SHP77 (cell line): Measurements from ENCODE around the gene OSBPL6.
A peak's percentile ranks its signal among the peaks of the same experiment; 100 is the strongest.
"Not testable (repeated sequence)": the region's sequence is repeated elsewhere in the genome, so short reads cannot be mapped to it uniquely, and the experiment has no call there.

Experiments used
- DNase-seq, 2 experiments: peaks; one replicate each; lab custom pipeline; 2025; lab: John Stamatoyannopoulos, UW

Gene OSBPL6

DNA sequence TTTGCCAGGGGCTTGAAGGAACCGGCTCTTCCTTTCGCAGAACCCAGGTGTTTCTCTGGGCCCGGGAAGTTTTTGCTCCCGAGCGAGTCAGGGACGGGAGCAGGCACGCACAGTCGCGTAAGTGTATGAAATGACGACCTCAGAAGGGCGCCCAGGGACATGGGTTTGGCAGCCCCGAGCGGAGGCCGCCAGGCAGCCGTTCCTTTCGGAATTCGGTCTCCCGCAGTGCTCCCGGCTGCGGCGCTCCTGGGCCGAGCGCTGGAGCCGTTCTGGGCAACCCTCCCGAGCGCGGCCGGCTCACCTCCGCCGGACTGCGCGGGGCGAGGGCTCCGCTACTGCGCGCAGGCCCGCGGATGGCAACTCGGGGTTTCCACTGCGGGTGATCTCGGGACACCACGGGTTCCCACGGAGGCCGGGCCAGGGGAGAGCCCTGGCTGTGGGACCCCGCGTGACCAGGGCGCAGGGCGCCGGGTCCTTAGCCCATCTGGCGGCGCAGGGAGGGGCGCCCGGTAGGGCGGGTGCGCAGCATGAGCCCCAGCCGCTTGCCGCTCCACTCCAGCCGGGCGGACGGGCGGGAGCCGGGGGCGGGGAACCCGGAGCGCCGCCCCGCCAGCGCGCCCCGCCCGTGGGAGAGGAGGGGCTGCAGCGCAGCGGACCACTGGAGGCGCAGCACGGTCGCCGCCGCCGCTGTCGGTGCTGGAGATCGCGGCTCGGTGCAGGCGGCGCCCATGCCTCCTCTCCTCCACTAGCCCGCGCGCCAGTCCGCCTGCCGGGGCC, at the start of gene OSBPL6:
Gene OSBPL6, plus strand, starts transcription at position 690 of the 777 bp plus-strand sequence. CDS start 111,673 bp downstream, outside the sequence.
- peak; percentile 36 to 48 for DNase-seq

- DNase-seq: no peak
These were observed 42.3 kb upstream of the OSBPL6 start for GRCh38 chr2:178152033-178152432.

DNA sequence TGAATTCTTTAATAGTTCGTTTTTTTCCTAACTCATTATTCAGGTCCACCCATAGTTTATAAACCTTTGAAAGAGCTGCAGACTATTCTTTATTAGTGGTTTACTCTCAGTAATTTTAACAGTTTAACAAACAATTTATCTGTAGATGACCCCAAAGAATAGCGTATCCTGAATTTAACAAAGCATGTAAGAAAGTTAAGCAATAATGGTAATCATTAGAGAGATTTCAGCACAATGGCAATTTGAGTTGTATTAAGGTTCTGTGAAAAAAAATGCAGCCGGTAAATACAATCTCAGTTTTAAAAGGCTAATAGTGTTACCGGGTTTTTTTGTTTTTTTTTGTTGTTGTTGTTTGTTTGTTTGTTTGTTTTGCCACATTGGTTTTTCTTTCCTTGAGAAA, 41.8 kb upstream of the OSBPL6 start:
- no peak for DNase-seq

DNA sequence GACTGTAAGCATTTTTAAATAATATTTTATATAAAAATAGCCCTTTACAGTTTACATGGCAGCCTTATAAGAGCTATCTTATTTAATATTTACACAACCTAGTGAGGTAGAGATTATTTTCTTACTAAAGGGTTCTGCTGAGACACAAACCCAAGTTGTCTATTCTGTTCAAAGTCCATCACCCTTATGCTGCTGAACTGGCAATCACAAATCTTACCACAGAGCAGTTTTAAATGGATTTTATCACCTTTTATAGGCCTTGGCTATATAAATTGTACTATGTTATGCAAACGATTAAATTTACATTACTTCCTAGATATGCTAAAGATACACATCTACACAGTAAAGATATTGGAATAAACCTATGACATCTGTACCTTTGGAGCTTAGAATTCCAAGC, 41.3 kb upstream of the OSBPL6 start:
- DNase-seq: no peak

DNA sequence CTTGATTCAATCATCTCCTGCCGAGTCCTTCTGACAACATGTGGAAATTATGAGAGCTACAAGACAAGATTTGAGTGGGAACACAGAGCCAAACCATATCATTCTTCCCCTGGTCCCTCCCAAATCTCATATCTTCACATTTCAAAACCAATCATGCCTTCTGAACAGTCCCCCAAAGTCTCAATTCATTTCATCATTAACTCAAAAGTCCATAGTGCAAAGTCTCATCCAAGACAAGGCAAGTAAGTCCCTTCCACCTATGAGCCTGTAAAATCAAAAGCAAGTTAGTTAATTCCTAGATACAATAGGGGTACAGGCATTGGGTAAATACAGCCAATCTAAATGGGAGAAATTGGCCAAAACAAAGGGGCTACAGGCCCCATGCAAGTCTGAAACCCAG, 40.4 kb upstream of the OSBPL6 start:
- DNase-seq: not testable (repeated sequence)

- no peak for DNase-seq
These were observed 38.8 kb upstream of the OSBPL6 start for GRCh38 chr2:178155524-178155923.

DNA sequence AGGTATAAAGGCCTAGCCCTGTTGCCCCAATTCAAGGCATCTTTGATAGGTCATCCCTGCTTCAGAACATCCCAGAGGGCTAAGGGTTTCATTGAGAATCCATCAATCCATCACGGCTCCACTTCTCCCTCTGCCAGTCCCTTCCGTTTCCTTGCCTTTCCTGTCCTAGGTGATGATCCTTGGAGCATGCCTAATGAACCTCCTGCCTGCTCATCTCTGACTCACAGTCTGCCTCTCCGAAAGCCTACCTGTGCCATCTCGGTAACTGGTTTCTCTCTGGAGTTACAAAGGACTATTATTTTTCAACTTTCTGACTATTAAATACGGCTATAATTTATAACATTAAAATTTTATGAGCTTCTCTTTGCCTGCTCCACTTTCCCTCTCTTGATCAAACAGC, 36.7 kb upstream of the OSBPL6 start:
- DNase-seq: no peak

GRCh38 chr2:178159966-178160365, 34.3 kb upstream of the OSBPL6 start:
- DNase-seq: no peak

DNA sequence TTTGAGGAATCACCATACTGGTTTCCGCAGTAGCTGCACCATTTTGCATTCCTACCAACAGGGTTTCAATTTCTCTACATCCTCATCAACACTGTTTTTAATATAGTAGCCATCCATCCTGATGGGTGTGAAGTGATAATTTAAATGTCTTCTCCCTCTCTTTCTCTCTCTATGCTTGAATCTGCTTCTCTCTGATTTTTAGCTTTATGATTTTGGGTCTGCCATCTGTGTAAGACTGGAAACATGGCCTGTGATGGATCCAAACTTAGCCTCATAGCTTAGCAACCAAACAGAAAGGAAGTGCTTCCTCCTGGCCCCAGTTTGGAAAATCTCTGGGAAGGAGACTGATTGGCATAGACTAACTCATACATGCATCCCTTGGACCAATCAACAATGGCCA, 33.7 kb upstream of the OSBPL6 start:
- no peak for DNase-seq

- DNase-seq: no peak
These were observed 30.9 kb upstream of the OSBPL6 start for GRCh38 chr2:178163395-178163794.

GRCh38 chr2:178163911-178164310, 30.4 kb upstream of the OSBPL6 start:
- DNase-seq: no peak

DNA sequence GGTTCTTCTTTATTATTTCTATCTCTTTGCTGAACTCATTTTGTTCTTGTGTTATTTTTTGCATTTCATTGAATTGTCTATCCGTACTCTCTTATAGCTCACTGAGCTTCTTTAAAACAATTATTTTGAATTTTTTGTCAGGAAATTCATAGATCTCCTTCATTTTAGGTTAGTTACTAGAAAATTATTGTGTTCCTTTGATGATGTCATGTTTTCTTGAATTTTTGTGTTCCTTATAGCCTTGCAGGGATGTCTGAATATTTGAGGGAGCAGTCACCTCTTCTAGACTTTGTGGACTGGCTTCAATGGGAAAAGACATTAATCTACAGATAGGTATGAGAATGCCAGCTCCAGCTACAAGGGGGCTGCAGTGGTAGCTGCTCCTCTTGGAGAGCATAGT, 20.7 kb upstream of the OSBPL6 start:
- DNase-seq: no peak

DNA sequence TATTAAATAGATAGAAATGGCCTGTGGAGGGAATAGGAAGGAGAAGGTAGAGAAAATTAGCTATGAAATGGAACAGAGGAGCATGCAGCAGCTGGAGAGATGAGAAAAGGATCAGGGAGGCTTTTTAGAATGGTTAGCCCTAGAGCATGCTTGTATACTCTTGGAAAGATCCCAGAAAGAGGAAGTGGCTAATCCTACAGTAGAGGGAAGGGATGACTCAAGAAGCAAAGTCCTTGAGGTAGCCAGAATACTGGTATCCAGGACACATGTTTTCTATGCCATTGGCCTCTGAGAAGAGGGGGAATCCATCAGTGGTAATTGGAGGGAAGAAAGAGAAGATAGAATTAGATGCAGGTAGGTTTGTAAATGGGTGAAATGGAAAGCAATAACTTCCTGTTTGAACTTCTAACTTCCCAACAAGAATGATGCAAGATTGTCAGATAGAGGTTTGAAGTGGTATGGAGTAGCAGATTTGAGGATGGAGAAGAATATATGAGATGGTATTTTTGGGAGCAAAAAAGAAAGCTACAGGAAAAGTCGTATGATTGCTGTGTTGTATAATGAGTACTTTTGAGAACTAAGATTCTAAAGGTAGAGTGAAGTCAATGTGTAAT, 17.1 kb upstream of the OSBPL6 start:
- DNase-seq: no peak

DNA sequence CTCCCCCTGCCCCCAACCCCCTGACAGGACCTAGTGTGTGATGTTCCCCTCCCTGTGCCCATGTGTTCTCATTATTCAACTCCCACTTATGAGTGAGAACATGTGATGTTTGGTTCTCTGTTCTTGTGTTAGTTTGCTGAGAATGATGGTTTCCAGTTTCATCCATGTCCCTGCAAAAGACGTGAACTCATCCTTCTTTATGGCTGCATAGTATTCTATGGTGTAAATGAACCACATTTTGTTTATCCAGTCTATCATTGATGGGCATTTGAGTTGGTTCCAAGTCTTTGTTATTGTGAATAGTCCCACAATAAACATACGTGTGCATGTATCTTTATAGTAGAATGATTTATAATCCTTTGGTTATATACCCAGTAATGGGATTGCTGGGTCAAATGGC, 13.7 kb upstream of the OSBPL6 start:
- DNase-seq: not testable (repeated sequence)

DNA sequence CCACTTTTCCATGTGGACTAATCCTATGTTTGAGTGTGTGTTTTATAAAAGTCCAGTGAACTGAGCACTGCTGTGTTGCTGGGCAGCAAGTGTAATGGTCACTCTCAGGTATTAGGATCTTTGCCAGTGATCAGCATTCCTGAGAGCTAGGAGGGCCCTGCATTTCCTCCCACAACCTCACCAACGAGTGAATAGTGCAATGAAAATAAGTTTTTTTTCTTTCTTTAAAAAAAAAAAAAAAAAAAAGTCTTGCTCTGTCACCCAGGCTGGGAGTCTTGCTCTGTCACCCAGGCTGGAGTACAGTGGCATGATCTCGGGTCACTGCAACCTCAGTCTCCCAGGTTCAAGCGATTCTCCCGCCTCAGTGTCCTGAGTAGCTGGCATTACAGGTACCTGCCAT, 6.5 kb upstream of the OSBPL6 start:
- DNase-seq: no peak

DNA sequence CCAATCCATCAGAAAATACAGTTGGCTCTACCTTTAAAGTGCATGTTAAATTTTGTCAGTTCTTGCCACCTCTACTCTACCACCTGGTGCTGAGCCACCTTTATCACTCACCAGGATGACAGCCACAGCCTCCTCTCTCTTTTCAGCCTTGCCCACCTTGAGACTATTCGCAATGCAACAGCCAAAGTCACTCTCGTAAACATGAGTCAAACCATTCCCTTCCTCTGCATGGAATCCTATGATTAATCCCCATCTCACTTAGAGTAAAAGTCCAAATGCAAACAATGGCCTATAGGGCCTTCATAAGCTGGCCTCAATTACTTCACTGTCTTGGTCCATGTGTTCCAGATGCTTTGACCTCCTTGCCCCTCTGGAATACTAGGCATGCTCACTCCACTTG, 5.8 kb upstream of the OSBPL6 start:
- no peak for DNase-seq

- no peak for DNase-seq
These were observed 3.3 kb upstream of the OSBPL6 start for GRCh38 chr2:178191004-178191508.

- DNase-seq: no peak
These were observed 2.8 kb upstream of the OSBPL6 start for GRCh38 chr2:178191511-178191910.

DNA sequence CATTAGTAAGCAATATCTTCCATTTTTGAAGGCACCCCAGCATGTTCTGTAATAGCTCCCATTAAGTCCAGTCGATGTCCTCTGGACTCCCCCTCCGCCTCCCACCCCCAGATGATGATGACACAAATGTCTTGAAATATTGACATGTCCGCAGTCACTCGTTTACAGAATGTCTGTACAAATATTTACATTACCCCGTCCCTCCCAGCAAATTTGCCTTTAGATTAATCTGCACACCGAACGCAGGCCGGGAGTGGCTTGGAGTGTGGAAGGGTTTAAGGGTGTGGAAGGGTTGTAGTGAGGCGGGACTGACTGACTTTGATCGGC, 853 bp upstream of the OSBPL6 start:
- peak in 1 of 2 experiments; percentile 15 for DNase-seq

GRCh38 chr2:178194600-178195389, 483 bp downstream of the OSBPL6 start:
- DNase-seq: peak in 1 of 2 experiments; percentile 22

DNA sequence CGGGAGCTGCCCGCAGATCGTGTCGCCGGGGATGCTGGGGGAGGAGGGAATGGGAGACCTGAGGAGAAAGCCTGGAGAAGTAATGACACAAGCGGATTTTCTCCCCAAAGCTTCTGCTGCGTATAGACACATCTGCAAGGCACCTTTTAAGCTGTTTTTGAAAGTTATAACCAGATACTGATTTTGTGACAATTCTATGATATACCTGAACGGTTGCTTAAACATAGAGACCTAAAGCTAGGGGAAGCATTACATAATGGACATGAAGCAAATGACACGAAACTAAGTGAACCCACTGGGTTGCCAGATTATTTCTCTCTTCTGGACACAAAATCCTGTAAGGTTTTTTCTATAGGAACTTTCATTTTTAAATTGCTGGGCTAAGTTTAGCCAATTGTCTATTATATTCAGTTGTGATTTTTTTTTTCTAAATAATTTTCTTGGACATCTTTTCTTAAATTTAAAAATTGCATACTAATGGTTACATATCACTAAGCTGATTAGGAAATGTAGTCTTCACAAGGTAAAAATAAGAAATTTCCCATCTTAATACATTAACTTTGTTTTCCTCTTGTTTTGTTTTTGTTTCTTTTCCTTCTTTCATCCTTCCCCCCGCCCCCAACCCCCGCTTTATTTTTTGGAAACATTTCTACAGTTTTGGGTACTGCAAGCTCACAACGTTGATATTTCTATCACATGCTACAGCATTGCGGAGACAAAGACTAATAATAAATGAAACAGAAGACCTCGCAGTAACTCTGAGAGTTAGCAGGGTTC, 1.3 kb downstream of the OSBPL6 start:
- no peak for DNase-seq

GRCh38 chr2:178197791-178198190, 3.5 kb downstream of the OSBPL6 start:
- no peak for DNase-seq
